ENCODE measurements around the gene PHC3.

PHC3 gene

GRCh38 chr3:170081079-170081741 is 100.3 kb downstream of the PHC3 start:
- Histone ChIP-seq H2BK5ac (ENCODE audit: low read depth, low read length, poor library complexity, severe bottlenecking) (no peak overlapping the region), H2BK120ac (ENCODE audit: low read depth, low read length) (no peak overlapping the region), H4K8ac (ENCODE audit: low read length) (no peak overlapping the region), H2AFZ (ENCODE audit: low read depth, low read length) (no peak overlapping the region), H3K36me3 (ENCODE audit: control insufficient read depth in 1 of 2, insufficient read depth in 2 of 2, low read depth in 1 of 2, low read length in 2 of 2) (peaks cover 7 to 75% of the 10 kb centered on the region in 2 experiments), H2BK15ac (ENCODE audit: low read depth, poor library complexity, severe bottlenecking) (no peak overlapping the region), H3K23ac (ENCODE audit: low read length in 2 of 2) (no peak overlapping the region), H3K9me3 (ENCODE audit: control insufficient read depth, low read length) (no peaks in the 10 kb centered on the region), H3K4me3 (ENCODE audit: insufficient read depth in 1 of 2, low read depth in 1 of 2, low read length in 2 of 2) (no peak overlapping the region), H3K14ac (ENCODE audit: low read length in 2 of 2) (no peak overlapping the region), H3K27ac (ENCODE audit: low read length, poor library complexity, severe bottlenecking) (no peak overlapping the region), H3K4ac (ENCODE audit: low read depth in 1 of 2, low read length in 2 of 2) (no peak overlapping the region), H2BK12ac (ENCODE audit: low read length in 2 of 2) (no peak overlapping the region), H3K27me3 (ENCODE audit: control insufficient read depth in 1 of 2, insufficient read depth in 1 of 2, low read length in 2 of 2) (no peaks in the 10 kb centered on the region), H3K18ac (ENCODE audit: low read depth in 1 of 2, low read length in 2 of 2) (no peak overlapping the region), H4K91ac (ENCODE audit: low read length) (no peak overlapping the region), H2AK5ac (ENCODE audit: low read length, severe bottlenecking) (no peak overlapping the region), H3K79me1 (replicated peaks; ENCODE audit: low read length, poor library complexity, severe bottlenecking) (peaks cover 5% of the 10 kb centered on the region), H3K4me2 (ENCODE audit: low read length, poor library complexity, severe bottlenecking) (no peak overlapping the region), H3K4me1 (ENCODE audit: control insufficient read depth, insufficient read depth, low read depth, low read length) (peaks cover 17% of the 10 kb centered on the region), H3K9ac (ENCODE audit: low read length) (no peak overlapping the region)
- no peak for DNase-seq
- no CpG with 5 or more reads among the region's 1 CpG for WGBS

- peak overlapping the region; percentile 38 for H2AK5ac ChIP-seq (ENCODE audit: low read length, severe bottlenecking)
- H3K4me2 ChIP-seq (ENCODE audit: low read length, poor library complexity, severe bottlenecking) = no peak overlapping the region
- H2BK15ac ChIP-seq (ENCODE audit: low read depth, poor library complexity, severe bottlenecking) = no peak overlapping the region
- no peak overlapping the region for H3K4ac ChIP-seq (ENCODE audit: low read depth in 1 of 2, low read length in 2 of 2)
- H2BK120ac ChIP-seq (ENCODE audit: low read depth, low read length) = no peak overlapping the region
- H4K8ac ChIP-seq (ENCODE audit: low read length) = no peak overlapping the region
- no peak overlapping the region for H3K14ac ChIP-seq (ENCODE audit: low read length in 2 of 2)
- H3K36me3 ChIP-seq (ENCODE audit: control insufficient read depth in 1 of 2, insufficient read depth in 2 of 2, low read depth in 1 of 2, low read length in 2 of 2) = peaks cover 7 to 71% of the 10 kb centered on the region in 2 experiments
- no peak overlapping the region for H3K18ac ChIP-seq (ENCODE audit: low read depth in 1 of 2, low read length in 2 of 2)
- no peak overlapping the region for H2BK12ac ChIP-seq (ENCODE audit: low read length in 2 of 2)
- no peak overlapping the region for H2BK5ac ChIP-seq (ENCODE audit: low read depth, low read length, poor library complexity, severe bottlenecking)
- peaks cover 7% of the 10 kb centered on the region for H3K79me1 ChIP-seq (replicated peaks; ENCODE audit: low read length, poor library complexity, severe bottlenecking)
- peak overlapping the region; percentile 59 for H3K27ac ChIP-seq (ENCODE audit: low read length, poor library complexity, severe bottlenecking)
- WGBS = 98% methylated on average over 3 of the region's 4 CpGs
- H3K23ac ChIP-seq (ENCODE audit: low read length in 2 of 2) = no peak overlapping the region
- H3K27me3 ChIP-seq (ENCODE audit: control insufficient read depth in 1 of 2, insufficient read depth in 1 of 2, low read length in 2 of 2) = no peaks in the 10 kb centered on the region
- no peaks in the 10 kb centered on the region for H3K9me3 ChIP-seq (ENCODE audit: control insufficient read depth, low read length)
- no peak overlapping the region for H2AFZ ChIP-seq (ENCODE audit: low read depth, low read length)
- no peak for DNase-seq
- no peak overlapping the region for H3K4me3 ChIP-seq (ENCODE audit: insufficient read depth in 1 of 2, low read depth in 1 of 2, low read length in 2 of 2)
- peaks cover 17% of the 10 kb centered on the region for H3K4me1 ChIP-seq (ENCODE audit: control insufficient read depth, insufficient read depth, low read depth, low read length)
- H3K9ac ChIP-seq (ENCODE audit: low read length) = no peak overlapping the region
- H4K91ac ChIP-seq (ENCODE audit: low read length) = no peak overlapping the region
Observed at GRCh38 chr3:170080605-170081004, 100.9 kb downstream of the PHC3 start.

DNA sequence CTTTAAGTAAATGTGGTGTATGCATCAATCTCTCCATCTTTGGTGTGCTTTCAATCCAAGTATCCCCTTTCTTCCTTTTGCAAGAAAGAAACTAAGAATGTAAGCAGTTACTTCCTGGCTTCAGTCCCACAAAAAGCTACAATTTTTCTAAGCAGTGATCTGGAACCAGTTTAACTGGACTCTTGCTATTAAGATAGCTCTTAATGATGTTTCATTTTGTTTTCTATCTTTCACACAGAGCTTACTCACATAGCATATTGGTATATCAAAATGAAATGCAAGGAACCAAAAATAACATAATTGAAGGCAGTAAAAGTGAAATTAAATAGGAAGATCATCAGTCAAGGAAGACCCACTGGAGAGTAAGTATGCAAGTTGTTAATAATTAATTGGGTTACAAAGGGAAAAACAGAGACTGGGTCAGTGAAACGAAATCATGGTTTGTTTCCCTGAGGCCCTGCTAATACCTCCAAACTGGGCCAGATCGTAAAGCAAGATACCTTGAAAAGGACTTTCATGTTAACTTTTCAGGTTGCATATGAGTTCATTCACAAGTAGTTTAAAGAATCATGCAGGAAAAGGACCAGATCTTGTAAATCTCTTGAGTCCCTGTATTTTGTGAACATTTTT is 101.9 kb downstream of the PHC3 start:
- H2BK5ac ChIP-seq (ENCODE audit: low read depth, low read length, poor library complexity, severe bottlenecking) = no peak overlapping the region
- H3K4me1 ChIP-seq (ENCODE audit: control insufficient read depth, insufficient read depth, low read depth, low read length) = peaks cover 17% of the 10 kb centered on the region
- no peak overlapping the region for H2BK12ac ChIP-seq (ENCODE audit: low read length in 2 of 2)
- no peaks in the 10 kb centered on the region for H3K9me3 ChIP-seq (ENCODE audit: control insufficient read depth, low read length)
- peaks cover 7 to 62% of the 10 kb centered on the region in 2 experiments for H3K36me3 ChIP-seq (ENCODE audit: control insufficient read depth in 1 of 2, insufficient read depth in 2 of 2, low read depth in 1 of 2, low read length in 2 of 2)
- no peak overlapping the region for H2AFZ ChIP-seq (ENCODE audit: low read depth, low read length)
- H3K4me3 ChIP-seq (ENCODE audit: insufficient read depth in 1 of 2, low read depth in 1 of 2, low read length in 2 of 2) = no peak overlapping the region
- no peak overlapping the region for H3K14ac ChIP-seq (ENCODE audit: low read length in 2 of 2)
- H4K8ac ChIP-seq (ENCODE audit: low read length) = no peak overlapping the region
- H3K27ac ChIP-seq (ENCODE audit: low read length, poor library complexity, severe bottlenecking) = peak overlapping the region; percentile 77
- no peak overlapping the region for H3K9ac ChIP-seq (ENCODE audit: low read length)
- H2BK120ac ChIP-seq (ENCODE audit: low read depth, low read length) = no peak overlapping the region
- no peak for DNase-seq
- 96% methylated on average over 2 of the region's 2 CpGs for WGBS
- peaks cover 8% of the 10 kb centered on the region for H3K79me1 ChIP-seq (replicated peaks; ENCODE audit: low read length, poor library complexity, severe bottlenecking)
- H2AK5ac ChIP-seq (ENCODE audit: low read length, severe bottlenecking) = no peak overlapping the region
- no peak overlapping the region for H3K4ac ChIP-seq (ENCODE audit: low read depth in 1 of 2, low read length in 2 of 2)
- H3K23ac ChIP-seq (ENCODE audit: low read length in 2 of 2) = no peak overlapping the region
- no peak overlapping the region for H4K91ac ChIP-seq (ENCODE audit: low read length)
- H3K4me2 ChIP-seq (ENCODE audit: low read length, poor library complexity, severe bottlenecking) = no peak overlapping the region
- no peak overlapping the region for H3K18ac ChIP-seq (ENCODE audit: low read depth in 1 of 2, low read length in 2 of 2)
- H3K27me3 ChIP-seq (ENCODE audit: control insufficient read depth in 1 of 2, insufficient read depth in 1 of 2, low read length in 2 of 2) = no peaks in the 10 kb centered on the region
- no peak overlapping the region for H2BK15ac ChIP-seq (ENCODE audit: low read depth, poor library complexity, severe bottlenecking)

GRCh38 chr3:170078620-170079281 is 102.8 kb downstream of the PHC3 start:
- Histone ChIP-seq H3K27ac (ENCODE audit: low read length, poor library complexity, severe bottlenecking) (peak overlapping the region; percentile 77), H3K23ac (ENCODE audit: low read length in 2 of 2) (no peak overlapping the region), H3K36me3 (ENCODE audit: control insufficient read depth in 1 of 2, insufficient read depth in 2 of 2, low read depth in 1 of 2, low read length in 2 of 2) (peaks cover 7 to 53% of the 10 kb centered on the region in 2 experiments), H3K4me2 (ENCODE audit: low read length, poor library complexity, severe bottlenecking) (no peak overlapping the region), H2BK15ac (ENCODE audit: low read depth, poor library complexity, severe bottlenecking) (no peak overlapping the region), H4K91ac (ENCODE audit: low read length) (no peak overlapping the region), H2BK120ac (ENCODE audit: low read depth, low read length) (no peak overlapping the region), H3K4me3 (ENCODE audit: insufficient read depth in 1 of 2, low read depth in 1 of 2, low read length in 2 of 2) (no peak overlapping the region), H3K9me3 (ENCODE audit: control insufficient read depth, low read length) (no peaks in the 10 kb centered on the region), H3K14ac (ENCODE audit: low read length in 2 of 2) (no peak overlapping the region), H4K8ac (ENCODE audit: low read length) (no peak overlapping the region), H2AK5ac (ENCODE audit: low read length, severe bottlenecking) (peak overlapping the region; percentile 93), H3K27me3 (ENCODE audit: control insufficient read depth in 1 of 2, insufficient read depth in 1 of 2, low read length in 2 of 2) (no peaks in the 10 kb centered on the region), H3K79me1 (replicated peaks; ENCODE audit: low read length, poor library complexity, severe bottlenecking) (peaks cover 8% of the 10 kb centered on the region), H2AFZ (ENCODE audit: low read depth, low read length) (no peak overlapping the region), H3K4ac (ENCODE audit: low read depth in 1 of 2, low read length in 2 of 2) (no peak overlapping the region), H2BK12ac (ENCODE audit: low read length in 2 of 2) (no peak overlapping the region), H2BK5ac (ENCODE audit: low read depth, low read length, poor library complexity, severe bottlenecking) (no peak overlapping the region), H3K4me1 (ENCODE audit: control insufficient read depth, insufficient read depth, low read depth, low read length) (peaks cover 17% of the 10 kb centered on the region), H3K18ac (ENCODE audit: low read depth in 1 of 2, low read length in 2 of 2) (no peak overlapping the region), H3K9ac (ENCODE audit: low read length) (no peak overlapping the region)
- no peak for DNase-seq
- 94% methylated on average over 10 of the region's 13 CpGs for WGBS
